ENCODE data around the gene BIRC5.
A peak's percentile ranks its signal among the peaks of the same experiment; 100 is the strongest.
"Not testable (repeated sequence)": the region's sequence is repeated elsewhere in the genome, so short reads cannot be mapped to it uniquely, and the experiment has no call there.

BIRC5 gene

DNA sequence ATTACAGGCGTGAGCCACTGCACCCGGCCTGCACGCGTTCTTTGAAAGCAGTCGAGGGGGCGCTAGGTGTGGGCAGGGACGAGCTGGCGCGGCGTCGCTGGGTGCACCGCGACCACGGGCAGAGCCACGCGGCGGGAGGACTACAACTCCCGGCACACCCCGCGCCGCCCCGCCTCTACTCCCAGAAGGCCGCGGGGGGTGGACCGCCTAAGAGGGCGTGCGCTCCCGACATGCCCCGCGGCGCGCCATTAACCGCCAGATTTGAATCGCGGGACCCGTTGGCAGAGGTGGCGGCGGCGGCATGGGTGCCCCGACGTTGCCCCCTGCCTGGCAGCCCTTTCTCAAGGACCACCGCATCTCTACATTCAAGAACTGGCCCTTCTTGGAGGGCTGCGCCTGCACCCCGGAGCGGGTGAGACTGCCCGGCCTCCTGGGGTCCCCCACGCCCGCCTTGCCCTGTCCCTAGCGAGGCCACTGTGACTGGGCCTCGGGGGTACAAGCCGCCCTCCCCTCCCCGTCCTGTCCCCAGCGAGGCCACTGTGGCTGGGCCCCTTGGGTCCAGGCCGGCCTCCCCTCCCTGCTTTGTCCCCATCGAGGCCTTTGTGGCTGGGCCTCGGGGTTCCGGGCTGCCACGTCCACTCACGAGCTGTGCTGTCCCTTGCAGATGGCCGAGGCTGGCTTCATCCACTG lies at the start of gene BIRC5:
BIRC5 (plus strand) TSS at position 238 of the 690 bp plus-strand sequence; CDS start at position 302, 64 bp downstream.
- no peak for TF ChIP-seq Cebpa-rat (IDR thresholded peaks at IDR 0.05)
- H3K4me1 ChIP-seq = peaks cover 29% of the 10 kb centered on the region
- peak within 1 kb of the TSS; percentile 96 for H3K4me2 ChIP-seq
- peak within 1 kb of the TSS; percentile 96 for H3K9ac ChIP-seq
- H3K4me3 ChIP-seq = peak within 1 kb of the TSS; percentile 90
- 0 out of 2 replicates have a peak, but pooled peaks cover 7% of the 10 kb centered on the region for H4K20me1 ChIP-seq
- no peaks in the 10 kb centered on the region for H3K27me3 ChIP-seq
- peaks cover 31% of the 10 kb centered on the region for H3K36me3 ChIP-seq
- H3K27ac ChIP-seq = peak within 1 kb of the TSS; percentile 94
- H3K9me3 ChIP-seq = no peaks in the 10 kb centered on the region

DNA sequence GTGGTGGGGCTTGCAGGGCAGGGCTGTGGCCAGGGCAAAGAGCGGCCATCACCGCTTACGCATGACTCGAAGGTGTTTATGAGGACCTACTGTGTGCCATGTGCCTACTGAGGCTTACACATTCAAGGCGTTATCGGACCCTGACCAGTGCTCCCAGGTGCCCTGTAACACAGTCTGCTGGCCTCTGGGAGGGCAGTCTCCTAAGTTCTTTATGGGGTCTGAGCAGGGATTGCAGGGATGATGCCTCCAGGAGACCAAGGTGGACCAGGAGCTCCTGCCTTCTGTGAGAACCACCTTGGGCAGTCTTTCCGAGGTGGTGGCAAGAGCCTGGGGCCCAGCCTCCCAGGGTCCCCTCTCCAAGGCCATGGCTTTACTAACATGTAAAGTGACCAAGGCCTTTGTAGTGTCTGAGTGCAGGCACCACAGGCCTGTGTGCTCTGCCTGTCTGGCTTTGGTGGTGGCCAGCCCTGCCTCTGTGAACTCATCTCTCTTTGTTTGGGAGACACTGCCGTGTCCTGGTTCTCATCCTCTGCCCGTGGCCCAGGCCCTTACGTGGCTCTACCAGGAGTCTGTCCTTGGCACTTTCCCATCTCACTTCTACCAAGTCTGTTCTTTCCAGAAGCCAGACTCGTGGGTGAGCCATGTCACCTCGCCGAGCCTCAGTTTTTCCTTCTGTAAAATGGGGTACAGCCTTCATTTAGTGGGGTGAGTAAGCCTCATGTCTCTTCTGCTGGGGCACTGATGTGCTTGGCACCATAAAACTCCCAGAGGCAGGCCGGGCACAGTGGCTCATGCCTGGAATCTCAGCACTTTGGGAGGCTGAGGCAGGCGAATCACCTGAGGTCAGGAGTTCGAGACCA lies 49.1 kb upstream of the BIRC5 start:
- no peak overlapping the region for H3K4me3 ChIP-seq
- H3K27me3 ChIP-seq = no peaks in the 10 kb centered on the region
- no peaks in the 10 kb centered on the region for H3K9me3 ChIP-seq
- no peak overlapping the region for H3K4me2 ChIP-seq
- H4K20me1 ChIP-seq = peaks cover 15% of the 10 kb centered on the region
- H3K9ac ChIP-seq = no peak overlapping the region
- H3K36me3 ChIP-seq = no peaks in the 10 kb centered on the region
- no peak for TF ChIP-seq Cebpa-rat (IDR thresholded peaks at IDR 0.05)
- peaks cover 26% of the 10 kb centered on the region for H3K4me1 ChIP-seq
- H3K27ac ChIP-seq = no peak overlapping the region

DNA sequence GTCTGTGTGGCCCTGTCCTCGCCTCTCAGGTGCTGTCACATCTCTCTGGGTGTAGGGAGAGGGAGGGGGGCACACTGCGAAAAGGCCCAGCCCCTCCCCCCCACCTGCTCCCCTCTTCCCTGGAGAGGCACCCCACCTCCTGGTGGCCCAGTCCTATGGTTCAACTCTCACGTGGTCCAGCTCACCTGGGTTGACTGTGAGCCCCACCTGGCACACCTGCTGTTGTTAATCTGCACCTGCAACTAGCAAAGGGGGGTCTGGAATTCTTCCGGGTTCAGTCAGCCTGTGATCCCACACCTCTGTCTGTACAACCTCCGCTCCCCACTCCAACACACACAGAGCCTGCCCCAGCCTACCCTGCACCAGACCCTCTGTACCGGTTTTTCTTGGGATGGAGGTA lies 47.6 kb upstream of the BIRC5 start:
- H3K27ac ChIP-seq = no peak overlapping the region
- peaks cover 30% of the 10 kb centered on the region for H4K20me1 ChIP-seq
- no peak for TF ChIP-seq Cebpa-rat (IDR thresholded peaks at IDR 0.05)
- no peaks in the 10 kb centered on the region for H3K27me3 ChIP-seq
- H3K4me3 ChIP-seq = no peak overlapping the region
- no peaks in the 10 kb centered on the region for H3K9me3 ChIP-seq
- peaks cover 32% of the 10 kb centered on the region for H3K4me1 ChIP-seq
- H3K4me2 ChIP-seq = no peak overlapping the region
- peaks cover 10% of the 10 kb centered on the region for H3K36me3 ChIP-seq
- no peak overlapping the region for H3K9ac ChIP-seq

DNA sequence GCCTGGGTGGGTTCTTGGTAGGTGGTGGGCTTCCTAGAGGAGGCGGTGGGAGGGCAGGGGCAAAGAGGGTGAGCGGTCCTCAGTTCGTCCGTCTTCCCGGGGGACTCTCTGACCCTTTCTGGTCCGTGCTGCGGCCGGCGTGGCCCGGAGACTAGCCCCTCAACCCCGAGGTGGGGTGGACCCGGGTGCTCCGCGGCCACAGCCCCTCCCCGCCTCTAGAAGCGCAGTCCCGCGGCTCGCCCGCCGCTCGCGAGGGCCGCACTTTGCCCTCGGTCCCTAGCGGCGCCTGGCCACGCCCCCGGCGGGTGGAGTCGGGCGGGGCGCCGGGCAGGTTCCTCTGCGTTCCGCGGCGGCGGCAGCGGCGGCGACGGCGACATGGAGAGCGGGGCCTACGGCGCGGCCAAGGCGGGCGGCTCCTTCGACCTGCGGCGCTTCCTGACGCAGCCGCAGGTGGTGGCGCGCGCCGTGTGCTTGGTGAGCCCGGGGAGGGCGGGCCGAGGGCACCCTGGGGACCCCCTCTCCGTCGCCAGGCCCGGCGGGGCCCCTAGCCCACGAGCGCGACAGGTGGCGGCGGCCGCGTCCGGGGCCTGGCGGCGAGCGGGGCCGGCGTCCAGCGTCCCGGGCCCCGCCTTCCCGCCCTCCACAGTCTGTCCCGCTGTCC lies 45.7 kb upstream of the BIRC5 start, which contains the start of gene SYNGR2:
SYNGR2 (plus strand) TSS at position 340 of the 661 bp plus-strand sequence; CDS start at position 376, 36 bp downstream.
- H4K20me1 ChIP-seq = peaks cover 49% of the 10 kb centered on the region
- no peak for TF ChIP-seq Cebpa-rat (IDR thresholded peaks at IDR 0.05)
- H3K9me3 ChIP-seq = no peaks in the 10 kb centered on the region
- H3K4me1 ChIP-seq = peaks cover 43% of the 10 kb centered on the region
- H3K27me3 ChIP-seq = no peaks in the 10 kb centered on the region
- H3K4me3 ChIP-seq = peak within 1 kb of the TSS; percentile 85
- H3K4me2 ChIP-seq = peak within 1 kb of the TSS; percentile 96
- peaks cover 30% of the 10 kb centered on the region for H3K36me3 ChIP-seq
- H3K9ac ChIP-seq = peak within 1 kb of the TSS; percentile 88
- H3K27ac ChIP-seq = peak within 1 kb of the TSS; percentile 89

DNA sequence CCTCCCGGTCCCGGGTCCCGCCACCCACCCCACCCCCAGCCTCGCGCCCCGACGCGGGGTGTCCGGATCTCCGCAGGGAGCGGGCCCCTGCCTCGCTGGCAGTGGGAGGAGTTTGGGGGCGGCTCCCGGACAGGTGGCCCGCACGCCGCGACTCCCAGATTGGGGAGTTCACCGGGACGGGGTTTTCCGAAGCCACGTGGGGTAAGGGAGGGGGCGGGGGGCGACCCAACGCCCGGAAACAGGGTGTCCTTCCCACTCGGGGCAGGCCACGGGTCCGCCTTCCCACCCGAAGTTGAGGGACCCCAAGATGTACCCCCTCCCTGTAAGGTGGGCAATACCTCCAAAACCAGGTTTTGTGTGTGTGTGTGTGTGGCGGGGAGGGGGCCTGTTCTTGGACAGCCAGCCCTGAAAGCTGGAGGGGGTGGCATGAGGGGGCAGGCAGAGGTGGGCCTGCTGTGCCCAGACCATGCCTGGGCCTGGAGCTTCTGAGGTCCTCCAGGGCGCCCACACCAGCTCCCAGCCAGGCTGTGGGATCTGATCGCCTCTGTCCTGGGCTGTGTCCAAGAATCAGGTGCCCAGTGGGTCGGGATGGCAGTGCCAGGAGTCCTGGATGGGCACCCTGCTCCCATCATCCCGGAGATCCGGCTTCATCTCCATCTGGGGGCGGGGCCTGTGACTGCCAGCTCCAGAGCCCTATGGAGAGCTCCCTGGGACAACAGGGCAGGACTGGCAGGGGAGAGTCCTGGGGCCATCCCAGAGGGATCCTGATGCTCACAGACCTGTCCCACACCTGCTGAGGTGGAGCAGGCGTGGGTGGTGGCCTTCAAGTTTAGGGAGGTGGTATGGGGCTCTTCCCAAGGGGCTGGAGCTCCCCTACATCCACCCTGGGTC lies 44.9 kb upstream of the BIRC5 start:
- no peak for TF ChIP-seq Cebpa-rat (IDR thresholded peaks at IDR 0.05)
- Histone ChIP-seq H3K9me3 (no peaks in the 10 kb centered on the region), H3K4me1 (peaks cover 51% of the 10 kb centered on the region), H3K36me3 (peaks cover 37% of the 10 kb centered on the region), H4K20me1 (peaks cover 54% of the 10 kb centered on the region), H3K27ac (peak overlapping the region; percentile 89), H3K9ac (peak overlapping the region; percentile 88), H3K4me2 (peak overlapping the region; percentile 96), H3K4me3 (peak overlapping the region; percentile 85), H3K27me3 (no peaks in the 10 kb centered on the region)

DNA sequence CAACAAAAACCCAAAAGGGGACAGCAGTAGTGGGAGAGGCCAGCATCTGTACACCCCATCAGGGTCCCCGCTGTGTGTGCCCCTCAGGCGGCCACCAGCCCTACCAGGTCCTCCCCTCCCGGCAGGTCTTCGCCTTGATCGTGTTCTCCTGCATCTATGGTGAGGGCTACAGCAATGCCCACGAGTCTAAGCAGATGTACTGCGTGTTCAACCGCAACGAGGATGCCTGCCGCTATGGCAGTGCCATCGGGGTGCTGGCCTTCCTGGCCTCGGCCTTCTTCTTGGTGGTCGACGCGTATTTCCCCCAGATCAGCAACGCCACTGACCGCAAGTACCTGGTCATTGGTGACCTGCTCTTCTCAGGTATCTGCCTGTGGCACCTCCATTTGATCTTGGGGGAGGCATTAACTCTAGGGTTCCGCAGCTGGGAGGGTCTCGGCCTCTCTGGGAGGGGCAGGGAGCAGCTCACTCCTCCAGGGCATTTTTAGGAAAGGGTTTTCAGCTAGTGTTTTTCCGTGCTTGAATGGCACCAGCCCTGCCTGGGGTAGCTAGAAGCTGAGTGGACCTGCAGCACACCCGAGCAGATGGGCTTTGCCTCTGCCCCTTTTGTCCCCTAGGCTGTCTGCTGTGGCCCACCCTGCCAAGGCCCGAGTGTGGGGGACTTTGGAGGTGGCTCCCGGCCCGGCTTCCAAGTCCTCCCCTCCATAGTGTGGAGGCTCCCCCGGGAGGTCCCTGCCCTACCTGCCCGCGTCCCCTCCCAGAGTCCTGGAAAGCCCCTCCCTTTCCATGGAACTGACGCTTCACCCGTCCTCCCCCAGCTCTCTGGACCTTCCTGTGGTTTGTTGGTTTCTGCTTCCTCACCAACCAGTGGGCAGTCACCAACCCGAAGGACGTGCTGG lies 43.1 kb upstream of the BIRC5 start:
- no peak overlapping the region for H3K27ac ChIP-seq
- H3K4me3 ChIP-seq = no peak overlapping the region
- peaks cover 57% of the 10 kb centered on the region for H3K4me1 ChIP-seq
- TF ChIP-seq Cebpa-rat (IDR thresholded peaks at IDR 0.05) = no peak
- H3K27me3 ChIP-seq = no peaks in the 10 kb centered on the region
- peaks cover 55% of the 10 kb centered on the region for H3K36me3 ChIP-seq
- no peak overlapping the region for H3K9ac ChIP-seq
- H3K4me2 ChIP-seq = no peak overlapping the region; the same call in 1 of the 2 replicates
- H3K9me3 ChIP-seq = no peaks in the 10 kb centered on the region
- H4K20me1 ChIP-seq = peaks cover 62% of the 10 kb centered on the region

DNA sequence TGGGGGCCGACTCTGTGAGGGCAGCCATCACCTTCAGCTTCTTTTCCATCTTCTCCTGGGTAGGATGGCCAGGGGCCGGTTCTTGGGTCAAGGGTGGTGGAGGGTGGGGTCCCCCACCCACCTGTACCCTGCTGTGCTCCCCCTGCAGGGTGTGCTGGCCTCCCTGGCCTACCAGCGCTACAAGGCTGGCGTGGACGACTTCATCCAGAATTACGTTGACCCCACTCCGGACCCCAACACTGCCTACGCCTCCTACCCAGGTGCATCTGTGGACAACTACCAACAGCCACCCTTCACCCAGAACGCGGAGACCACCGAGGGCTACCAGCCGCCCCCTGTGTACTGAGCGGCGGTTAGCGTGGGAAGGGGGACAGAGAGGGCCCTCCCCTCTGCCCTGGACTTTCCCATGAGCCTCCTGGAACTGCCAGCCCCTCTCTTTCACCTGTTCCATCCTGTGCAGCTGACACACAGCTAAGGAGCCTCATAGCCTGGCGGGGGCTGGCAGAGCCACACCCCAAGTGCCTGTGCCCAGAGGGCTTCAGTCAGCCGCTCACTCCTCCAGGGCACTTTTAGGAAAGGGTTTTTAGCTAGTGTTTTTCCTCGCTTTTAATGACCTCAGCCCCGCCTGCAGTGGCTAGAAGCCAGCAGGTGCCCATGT lies 42.3 kb upstream of the BIRC5 start:
- Histone ChIP-seq H4K20me1 (peaks cover 62% of the 10 kb centered on the region), H3K4me1 (peaks cover 63% of the 10 kb centered on the region), H3K36me3 (peaks cover 59% of the 10 kb centered on the region), H3K4me2 (peak overlapping the region; percentile 67)
- H3K9me3 ChIP-seq, H3K27ac ChIP-seq, H3K9ac ChIP-seq, H3K4me3 ChIP-seq, H3K27me3 ChIP-seq: not testable (repeated sequence)

All from BLaER1 (cell line).